Neural cell (in vitro differentiated cells): ENCODE measurements around the gene SNAPC1.

ENCODE experiments used
- EZH2 ChIP-seq: fragments of 200-600, 300-800 bp; shearing (Covaris generic), sonication (generic); IDR thresholded peaks from 2 replicates; pipeline ENCODE4 v1.6.1; 2014; ENCODE audit warnings: antibody characterized with exemption, low read length, borderline replicate concordance, mild to moderate bottlenecking; ENCODE audit not compliant: insufficient read depth, poor library complexity, severe bottlenecking
- RAD21 ChIP-seq: fragments of 450-650 bp; conservative IDR thresholded peaks from 2 replicates; pipeline ENCODE4 v1.6.1; 2014; ENCODE audit warnings: antibody characterized with exemption, mild to moderate bottlenecking, moderate library complexity
- TF ChIP-seq, protein P1 (sequence below): fragments of 450-650 bp; IDR thresholded peaks from 2 replicates; pipeline ENCODE4 v1.5.1; 2014; ENCODE audit warnings: antibody characterized with exemption, mild to moderate bottlenecking, moderate library complexity; ENCODE audit not compliant: poor library complexity, severe bottlenecking

DNA sequence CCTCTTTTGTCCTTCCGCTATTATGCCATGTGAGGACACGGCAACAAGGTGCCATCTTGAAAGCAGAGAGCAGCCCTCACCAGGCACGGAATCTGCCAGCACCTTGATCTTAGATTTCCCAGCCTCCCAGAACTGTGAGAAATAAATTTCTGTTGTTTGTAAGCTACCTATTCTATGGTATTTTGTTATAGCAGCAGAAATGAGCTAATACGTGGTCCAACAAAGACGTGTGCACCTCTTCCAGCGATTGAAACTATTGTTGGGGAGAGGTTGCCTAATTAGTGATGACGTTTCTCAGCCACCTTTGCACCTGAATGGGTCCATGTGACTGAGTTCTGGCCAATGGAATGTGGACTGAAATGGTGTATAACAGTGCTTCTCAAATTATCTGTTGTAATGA lies 2.3 kb upstream of the SNAPC1 start:
- TF ChIP-seq, protein P1, sequence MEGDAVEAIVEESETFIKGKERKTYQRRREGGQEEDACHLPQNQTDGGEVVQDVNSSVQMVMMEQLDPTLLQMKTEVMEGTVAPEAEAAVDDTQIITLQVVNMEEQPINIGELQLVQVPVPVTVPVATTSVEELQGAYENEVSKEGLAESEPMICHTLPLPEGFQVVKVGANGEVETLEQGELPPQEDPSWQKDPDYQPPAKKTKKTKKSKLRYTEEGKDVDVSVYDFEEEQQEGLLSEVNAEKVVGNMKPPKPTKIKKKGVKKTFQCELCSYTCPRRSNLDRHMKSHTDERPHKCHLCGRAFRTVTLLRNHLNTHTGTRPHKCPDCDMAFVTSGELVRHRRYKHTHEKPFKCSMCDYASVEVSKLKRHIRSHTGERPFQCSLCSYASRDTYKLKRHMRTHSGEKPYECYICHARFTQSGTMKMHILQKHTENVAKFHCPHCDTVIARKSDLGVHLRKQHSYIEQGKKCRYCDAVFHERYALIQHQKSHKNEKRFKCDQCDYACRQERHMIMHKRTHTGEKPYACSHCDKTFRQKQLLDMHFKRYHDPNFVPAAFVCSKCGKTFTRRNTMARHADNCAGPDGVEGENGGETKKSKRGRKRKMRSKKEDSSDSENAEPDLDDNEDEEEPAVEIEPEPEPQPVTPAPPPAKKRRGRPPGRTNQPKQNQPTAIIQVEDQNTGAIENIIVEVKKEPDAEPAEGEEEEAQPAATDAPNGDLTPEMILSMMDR = no peak
- TF ChIP-seq RAD21 = no peak
- TF ChIP-seq EZH2 = no peak
